Measurements from ENCODE around the gene LINS1. TPM values are rescaled to one million over a fixed set of nuclear protein-coding genes. Genes with fewer than 3 reads are reported as not detected.

LINS1 gene
- total and polyA plus RNA-seq, 2 donors (not counting 3 experiments of a cell fraction or from before 2014, with no cell fraction given) = 6.9 to 14.7 TPM

DNA sequence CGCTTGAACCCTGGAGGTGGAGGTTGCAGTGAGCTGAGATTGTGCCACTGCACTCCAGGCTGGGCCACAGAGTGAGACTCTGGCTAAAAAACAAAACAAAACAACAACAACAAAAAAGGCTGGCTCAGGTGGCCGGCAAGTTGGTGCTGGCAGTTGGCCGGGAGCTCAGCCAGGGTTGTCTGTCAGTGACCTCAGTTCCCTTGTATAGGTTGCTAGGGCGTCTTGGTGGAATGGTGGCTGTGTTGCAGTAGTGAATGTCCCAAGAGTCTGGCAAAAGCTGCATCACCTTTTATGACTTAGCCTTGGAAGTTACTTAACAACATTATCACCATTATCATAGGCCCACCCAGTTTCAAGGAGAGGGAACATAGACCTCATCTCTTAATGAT, 41.0 kb upstream of the LINS1 start:
- Histone ChIP-seq H2AFZ (ENCODE audit: low read depth, low read length) (no peak overlapping the region), H4K20me1 (replicated peaks; ENCODE audit: control insufficient read depth, extremely low read depth, insufficient read depth, low read length) (peaks cover 2% of the 10 kb centered on the region), H3K9me3 (replicated peaks; ENCODE audit: control insufficient read depth, insufficient read depth, low read length) (no peaks in the 10 kb centered on the region), H3K79me2 (ENCODE audit: control insufficient read depth, insufficient read depth, low read length) (peaks cover 10% of the 10 kb centered on the region), H3K36me3 (ENCODE audit: control insufficient read depth in 2 of 2, extremely low read depth in 1 of 2, insufficient read depth in 2 of 2, low read length in 2 of 2) (no peaks in the 10 kb centered on the region), H3K4me1 (ENCODE audit: control insufficient read depth, extremely low read depth, insufficient read depth, low read length) (no peaks in the 10 kb centered on the region), H3K9me1 (replicated peaks; ENCODE audit: control insufficient read depth, extremely low read depth, insufficient read depth, low read length) (no peaks in the 10 kb centered on the region), H3K4me3 (replicated peaks in 1 of 3; ENCODE audit: insufficient read depth in 1 of 3, low read depth in 1 of 3, low read length in 3 of 3) (no peak overlapping the region), H3K27me3 (ENCODE audit: control insufficient read depth in 2 of 2, insufficient read depth in 2 of 2, low read length in 2 of 2) (no peaks in the 10 kb centered on the region), H3K27ac (ENCODE audit: insufficient read depth, low read depth, low read length) (no peak overlapping the region), H3K9ac (replicated peaks; ENCODE audit: extremely low read depth, insufficient read depth, low read length) (no peak overlapping the region), H3K4me2 (ENCODE audit: insufficient read depth, low read length) (no peak overlapping the region)
- ChIA-PET POLR2A (no interaction called here), CTCF (no interaction called here)
- no peak for TF ChIP-seq EZH2 (IDR thresholded peaks at IDR 0.05; ENCODE audit: borderline replicate concordance, low read depth, low read length, severe bottlenecking)
- TF ChIP-seq, protein P1, sequence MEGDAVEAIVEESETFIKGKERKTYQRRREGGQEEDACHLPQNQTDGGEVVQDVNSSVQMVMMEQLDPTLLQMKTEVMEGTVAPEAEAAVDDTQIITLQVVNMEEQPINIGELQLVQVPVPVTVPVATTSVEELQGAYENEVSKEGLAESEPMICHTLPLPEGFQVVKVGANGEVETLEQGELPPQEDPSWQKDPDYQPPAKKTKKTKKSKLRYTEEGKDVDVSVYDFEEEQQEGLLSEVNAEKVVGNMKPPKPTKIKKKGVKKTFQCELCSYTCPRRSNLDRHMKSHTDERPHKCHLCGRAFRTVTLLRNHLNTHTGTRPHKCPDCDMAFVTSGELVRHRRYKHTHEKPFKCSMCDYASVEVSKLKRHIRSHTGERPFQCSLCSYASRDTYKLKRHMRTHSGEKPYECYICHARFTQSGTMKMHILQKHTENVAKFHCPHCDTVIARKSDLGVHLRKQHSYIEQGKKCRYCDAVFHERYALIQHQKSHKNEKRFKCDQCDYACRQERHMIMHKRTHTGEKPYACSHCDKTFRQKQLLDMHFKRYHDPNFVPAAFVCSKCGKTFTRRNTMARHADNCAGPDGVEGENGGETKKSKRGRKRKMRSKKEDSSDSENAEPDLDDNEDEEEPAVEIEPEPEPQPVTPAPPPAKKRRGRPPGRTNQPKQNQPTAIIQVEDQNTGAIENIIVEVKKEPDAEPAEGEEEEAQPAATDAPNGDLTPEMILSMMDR (IDR thresholded peaks at IDR 0.05; ENCODE audit: extremely low read depth in 1 of 2, insufficient read depth in 1 of 2, low read depth in 1 of 2, low read length in 2 of 2) = no peak
- no peak for TF ChIP-seq MAX (IDR thresholded peaks at IDR 0.05; ENCODE audit: insufficient read depth, insufficient read length)
- TF ChIP-seq MYC (IDR thresholded peaks at IDR 0.05; ENCODE audit: low read depth, low read length) = no peak
- TF ChIP-seq JUN (IDR thresholded peaks at IDR 0.05; ENCODE audit: borderline replicate concordance, insufficient read depth, insufficient read length, low read depth) = no peak
- TF ChIP-seq POLR2A (IDR thresholded peaks at IDR 0.05; ENCODE audit: low read depth, low read length) = no peak
- no peak for TF ChIP-seq GATA2 (IDR thresholded peaks at IDR 0.05; ENCODE audit: insufficient read depth, insufficient read length, low read depth, low read length)
- TF ChIP-seq POLR2AphosphoS5 (IDR thresholded peaks at IDR 0.05; ENCODE audit: insufficient read depth, low read depth, low read length) = no peak
- no peak for FAIRE-seq
- dilution Hi-C loops (cut with MboI; ENCODE audit: extremely low pct_ligation_motif_present, low sequenced_read_pairs) (no loop called here), intact Hi-C loops (cut with micrococcal nuclease) (no loop called here)
- no TSS peak for BruUV-seq (replicated peaks)
- no peak for DNase-seq (ENCODE audit: low read depth, low spot score)

Measured in endothelial cell of umbilical vein (primary cell).